ENCODE data around the gene SUMF1. TPM values are rescaled to one million over a fixed set of nuclear protein-coding genes. Genes with fewer than 3 reads are reported as not detected.

The SUMF1 gene
- total RNA-seq, 1 donor: 41.9 TPM

DNA sequence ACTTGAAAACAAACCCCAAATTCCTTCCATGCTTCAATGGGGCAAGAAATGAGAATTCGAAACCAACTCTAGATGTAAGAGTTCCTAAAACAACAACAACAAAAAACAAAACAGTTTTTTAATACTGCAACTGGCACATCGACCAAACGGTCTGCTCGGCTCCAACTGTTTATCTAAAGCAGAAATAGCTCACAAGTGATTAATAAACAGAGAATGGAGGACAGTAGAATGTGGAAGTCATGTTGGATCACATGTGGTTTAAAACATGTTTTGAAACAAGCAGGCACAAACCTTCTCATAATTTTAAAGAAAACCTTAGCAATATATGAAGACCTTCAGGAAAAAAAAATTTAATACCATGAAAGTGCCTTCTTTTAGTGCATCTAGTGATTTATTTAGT lies 108.8 kb downstream of the SUMF1 start:
- H3K4me3 ChIP-seq (ENCODE audit: low read depth, low read length): no peak overlapping the region
- TF ChIP-seq, protein P1, sequence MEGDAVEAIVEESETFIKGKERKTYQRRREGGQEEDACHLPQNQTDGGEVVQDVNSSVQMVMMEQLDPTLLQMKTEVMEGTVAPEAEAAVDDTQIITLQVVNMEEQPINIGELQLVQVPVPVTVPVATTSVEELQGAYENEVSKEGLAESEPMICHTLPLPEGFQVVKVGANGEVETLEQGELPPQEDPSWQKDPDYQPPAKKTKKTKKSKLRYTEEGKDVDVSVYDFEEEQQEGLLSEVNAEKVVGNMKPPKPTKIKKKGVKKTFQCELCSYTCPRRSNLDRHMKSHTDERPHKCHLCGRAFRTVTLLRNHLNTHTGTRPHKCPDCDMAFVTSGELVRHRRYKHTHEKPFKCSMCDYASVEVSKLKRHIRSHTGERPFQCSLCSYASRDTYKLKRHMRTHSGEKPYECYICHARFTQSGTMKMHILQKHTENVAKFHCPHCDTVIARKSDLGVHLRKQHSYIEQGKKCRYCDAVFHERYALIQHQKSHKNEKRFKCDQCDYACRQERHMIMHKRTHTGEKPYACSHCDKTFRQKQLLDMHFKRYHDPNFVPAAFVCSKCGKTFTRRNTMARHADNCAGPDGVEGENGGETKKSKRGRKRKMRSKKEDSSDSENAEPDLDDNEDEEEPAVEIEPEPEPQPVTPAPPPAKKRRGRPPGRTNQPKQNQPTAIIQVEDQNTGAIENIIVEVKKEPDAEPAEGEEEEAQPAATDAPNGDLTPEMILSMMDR (IDR thresholded peaks at IDR 0.05; ENCODE audit: insufficient read depth, low read depth, low read length): no peak
- peak; percentile 50 for DNase-seq (ENCODE audit: low read depth)

DNA sequence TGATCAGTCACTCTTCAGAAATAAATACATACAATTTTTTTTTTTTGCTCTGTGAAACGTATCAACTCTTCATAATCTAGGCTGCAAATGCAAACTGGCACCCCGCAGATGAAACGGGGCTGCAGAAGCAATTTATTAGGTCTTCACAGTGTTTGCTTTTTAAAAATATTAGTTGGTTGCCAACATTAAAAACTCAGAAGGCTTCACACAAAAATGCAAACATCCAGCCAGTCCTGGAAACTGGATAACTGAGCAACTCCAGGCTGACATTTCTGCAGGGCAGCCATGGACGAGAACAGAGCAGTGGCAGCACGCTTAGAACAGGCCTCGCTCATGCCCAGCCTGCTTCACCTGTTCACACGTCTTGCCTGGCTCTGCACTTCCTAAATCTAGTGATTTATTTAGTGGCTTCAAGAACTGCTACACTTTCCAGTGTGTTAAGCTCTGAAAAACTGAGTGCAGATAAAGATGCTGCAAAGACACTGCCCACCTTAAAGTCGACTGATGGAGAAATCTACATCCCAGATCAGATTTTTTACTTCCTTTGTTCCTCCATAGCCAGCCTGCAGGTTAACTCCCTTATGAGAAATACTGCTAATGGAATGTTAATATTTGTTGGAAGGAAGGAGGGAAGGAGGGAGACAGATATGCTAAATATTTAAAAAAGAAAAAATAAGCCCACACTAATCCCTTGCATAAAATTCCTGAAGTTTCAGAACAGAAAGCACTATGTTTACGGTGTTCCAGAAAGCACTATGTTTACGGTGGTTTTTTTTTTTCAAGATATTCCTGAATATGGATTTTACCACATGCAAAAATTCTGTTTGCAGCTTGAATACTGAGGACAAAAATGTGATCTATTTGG lies 110.3 kb downstream of the SUMF1 start:
- TF ChIP-seq, protein P1 (IDR thresholded peaks at IDR 0.05; ENCODE audit: insufficient read depth, low read depth, low read length): no peak
- DNase-seq (ENCODE audit: low read depth): no peak
- no peak overlapping the region for H3K4me3 ChIP-seq (ENCODE audit: low read depth, low read length)

DNA sequence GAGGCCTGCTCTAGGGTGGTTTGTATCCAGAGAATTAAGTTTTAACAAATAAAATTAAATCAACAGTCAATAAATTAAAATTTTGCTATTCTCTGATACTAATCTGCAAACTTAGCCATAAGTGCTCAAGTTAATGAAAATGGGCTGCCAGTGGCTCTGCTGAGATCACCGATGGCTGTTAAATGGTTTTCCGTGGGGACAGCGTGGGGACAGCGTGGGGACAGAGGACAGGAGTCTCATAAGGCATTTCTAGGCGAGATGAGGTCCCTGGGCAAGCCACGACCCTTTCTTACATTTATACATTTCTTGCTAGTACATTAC lies 110.9 kb downstream of the SUMF1 start:
- no peak overlapping the region for H3K4me3 ChIP-seq (ENCODE audit: low read depth, low read length)
- TF ChIP-seq, protein P1 (IDR thresholded peaks at IDR 0.05; ENCODE audit: insufficient read depth, low read depth, low read length): no peak
- DNase-seq (ENCODE audit: low read depth): no peak

DNA sequence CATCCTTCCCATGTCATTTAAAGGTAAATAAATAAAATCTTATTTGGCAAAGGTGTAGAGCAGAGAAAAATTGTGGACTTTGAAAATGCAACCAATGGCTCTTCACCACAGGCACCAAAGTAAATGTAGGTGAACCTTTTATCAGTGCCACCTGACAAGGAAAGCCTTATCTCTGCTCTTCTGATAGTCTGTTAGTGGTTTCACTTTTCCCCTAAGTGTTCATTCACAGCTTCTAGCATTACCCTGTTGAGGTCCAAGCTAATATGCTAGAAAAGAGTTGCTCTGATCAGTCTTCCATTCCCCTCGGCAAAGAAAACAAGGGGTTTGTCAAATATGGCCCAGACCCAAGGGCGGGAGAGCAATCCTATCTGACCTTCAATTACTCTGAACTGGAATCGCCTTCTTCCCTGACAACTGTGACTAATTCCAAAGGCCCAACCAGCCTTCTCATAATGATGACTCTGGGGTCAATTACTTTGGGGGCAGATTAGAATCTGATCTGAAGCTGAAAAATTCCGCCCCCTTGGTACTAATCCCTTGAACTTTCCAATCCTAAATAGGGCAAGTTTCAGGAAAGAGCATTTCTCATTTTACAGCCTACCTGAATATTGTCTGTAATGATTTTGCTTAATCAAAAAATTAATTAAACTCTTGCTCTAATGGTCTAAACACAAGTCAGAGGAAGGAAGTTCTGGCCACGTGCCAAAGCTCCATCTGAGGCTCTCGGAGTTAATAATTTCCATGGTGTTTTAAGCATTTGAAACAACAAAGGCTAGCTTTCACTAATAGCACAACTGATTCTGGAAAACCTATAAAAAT lies 111.5 kb downstream of the SUMF1 start:
- H3K4me3 ChIP-seq (ENCODE audit: low read depth, low read length): no peak overlapping the region
- DNase-seq (ENCODE audit: low read depth): no peak
- TF ChIP-seq, protein P1 (IDR thresholded peaks at IDR 0.05; ENCODE audit: insufficient read depth, low read depth, low read length): no peak

DNA sequence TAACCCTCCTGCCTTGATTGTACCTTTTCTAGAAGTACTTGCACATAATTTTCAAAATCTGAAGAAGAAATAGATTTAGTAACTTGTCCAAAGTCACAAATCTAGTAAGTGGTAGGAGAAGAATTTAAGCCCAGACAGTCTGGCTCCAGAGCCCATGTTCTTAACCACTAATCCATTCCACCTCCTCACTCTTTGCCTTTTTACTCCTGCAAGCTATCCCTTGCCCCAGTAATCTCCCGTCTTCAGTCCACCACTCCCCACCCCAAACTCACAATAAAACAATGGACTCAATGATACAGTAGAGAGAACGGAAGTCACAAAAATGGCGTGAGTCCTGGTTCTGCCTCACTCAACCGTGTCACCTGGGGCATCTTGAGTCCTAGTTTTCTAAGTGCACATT lies 115.2 kb downstream of the SUMF1 start:
- DNase-seq (ENCODE audit: low read depth): no peak
- no peak overlapping the region for H3K4me3 ChIP-seq (ENCODE audit: low read depth, low read length)
- TF ChIP-seq, protein P1 (IDR thresholded peaks at IDR 0.05; ENCODE audit: insufficient read depth, low read depth, low read length): no peak

DNA sequence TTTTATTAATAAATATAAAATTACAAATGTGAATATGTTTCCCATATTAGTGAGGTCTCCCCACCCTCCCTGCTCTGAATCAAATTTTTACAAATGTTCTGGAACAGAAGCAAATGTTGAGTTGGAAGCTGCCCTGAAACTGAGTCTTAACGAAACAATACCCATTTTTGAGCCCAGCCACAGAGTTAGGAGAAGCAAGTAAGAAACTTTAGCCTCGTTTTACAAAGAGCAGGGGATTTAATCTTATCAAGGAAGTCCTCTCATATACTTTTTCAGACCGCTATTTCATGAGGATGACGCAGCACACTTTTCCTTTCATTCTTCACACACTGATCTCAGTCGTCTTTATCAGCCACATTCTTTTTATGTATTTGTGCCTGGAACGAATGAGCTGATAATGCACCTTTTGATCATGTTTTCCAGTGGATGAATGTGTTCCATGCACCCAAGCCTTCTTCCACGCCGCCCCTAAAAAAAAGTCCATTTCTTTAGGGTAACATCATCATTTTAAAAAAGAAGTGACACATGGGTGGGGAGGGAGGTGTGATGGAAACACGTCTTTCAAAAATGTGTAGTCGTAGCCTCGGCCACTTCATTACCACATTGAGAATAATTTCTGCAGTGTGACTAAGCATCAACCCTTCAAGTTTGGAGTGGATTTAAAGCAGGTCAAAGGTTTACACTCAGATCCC lies 115.8 kb downstream of the SUMF1 start:
- peak; percentile 78 for DNase-seq (ENCODE audit: low read depth)
- H3K4me3 ChIP-seq (ENCODE audit: low read depth, low read length): peak overlapping the region; percentile 51
- TF ChIP-seq, protein P1 (IDR thresholded peaks at IDR 0.05; ENCODE audit: insufficient read depth, low read depth, low read length): no peak

Data from fibroblast of villous mesenchyme (primary cell).